K562 (cell line): ENCODE measurements around the gene TRIO. TPM values are rescaled to one million over a fixed set of nuclear protein-coding genes. Genes with fewer than 3 reads are reported as not detected.

Source experiments
- DIDO1 ChIP-seq: fragments of 450-650 bp; IDR thresholded peaks from 2 replicates; pipeline ENCODE4 v1.6.1; 2016; ENCODE audit warnings: low read depth, missing biosample characterization, missing genetic modification characterization
- REST ChIP-seq, 2 experiments: fragments of 450-650 bp; formaldehyde crosslinking in 1 of 2; IDR thresholded peaks; 2 replicates each; pipeline versions ENCODE4 v1.4.0 to v1.6.1; 2014 to 2020; ENCODE audit warnings: mild to moderate bottlenecking in 2 of 2, borderline replicate concordance in 1 of 2, low read depth in 1 of 2
- polyA plus RNA-seq, 8 experiments: library from polyadenylated mRNA; depleted of rRNA in 4 of 8; stranded (reverse) in 5 of 8; unstranded in 3 of 8; fragments of >200 nt; fragmentation: Nextera tagmentation in 2 of 8; fragmentation: Illumina TruSeq in 1 of 8; extraction: Ambion mirVana in 2 of 8; extraction: Trizol in 1 of 8; gene quantifications; 2 replicates each; pipeline versions ENCODE4 v1.2.1 to v1.2.3, GENCODE V29; 2011 to 2014; ENCODE audit warnings: inconsistent platforms in 1 of 8, missing spikeins in 1 of 8
- total RNA-seq, 7 experiments: library from RNA; depleted of rRNA in 6 of 7; stranded (reverse); fragments of >200 nt in 6 of 7; fragmentation: Illumina TruSeq in 2 of 7; extraction: Trizol in 2 of 7; gene quantifications; 2 replicates each; pipeline versions ENCODE4 v1.2.1 to v1.2.3, GENCODE V29; 2011 to 2021; ENCODE audit warnings: low replicate concordance in 1 of 7

Gene TRIO
- total and polyA plus RNA-seq, 9 of the 15 experiments (the other 6 are each of a cell fraction or from before 2014, with no cell fraction given): 0.24 to 5.0 (median 1.1) TPM

- peak; percentile 44; the same call in 1 of the 2 replicates for TF ChIP-seq REST (IDR thresholded peaks at IDR 0.05; ENCODE audit: borderline replicate concordance)
- no peak for TF ChIP-seq REST (CRISPR knock-in tag; IDR thresholded peaks at IDR 0.05; ENCODE audit: low read depth)
- TF ChIP-seq DIDO1: no peak
These were observed 221.0 kb downstream of the TRIO start (continued) for GRCh38 chr5:14364096-14364495.
